LNCAP (cell line): ENCODE measurements around the gene SYNPO.

ENCODE experiments used
- CTCF ChIP-seq: fragments of 450-650 bp; IDR thresholded peaks from 2 replicates; pipeline ENCODE4 v1.5.1; 2017; ENCODE audit warnings: mild to moderate bottlenecking

SYNPO gene

DNA sequence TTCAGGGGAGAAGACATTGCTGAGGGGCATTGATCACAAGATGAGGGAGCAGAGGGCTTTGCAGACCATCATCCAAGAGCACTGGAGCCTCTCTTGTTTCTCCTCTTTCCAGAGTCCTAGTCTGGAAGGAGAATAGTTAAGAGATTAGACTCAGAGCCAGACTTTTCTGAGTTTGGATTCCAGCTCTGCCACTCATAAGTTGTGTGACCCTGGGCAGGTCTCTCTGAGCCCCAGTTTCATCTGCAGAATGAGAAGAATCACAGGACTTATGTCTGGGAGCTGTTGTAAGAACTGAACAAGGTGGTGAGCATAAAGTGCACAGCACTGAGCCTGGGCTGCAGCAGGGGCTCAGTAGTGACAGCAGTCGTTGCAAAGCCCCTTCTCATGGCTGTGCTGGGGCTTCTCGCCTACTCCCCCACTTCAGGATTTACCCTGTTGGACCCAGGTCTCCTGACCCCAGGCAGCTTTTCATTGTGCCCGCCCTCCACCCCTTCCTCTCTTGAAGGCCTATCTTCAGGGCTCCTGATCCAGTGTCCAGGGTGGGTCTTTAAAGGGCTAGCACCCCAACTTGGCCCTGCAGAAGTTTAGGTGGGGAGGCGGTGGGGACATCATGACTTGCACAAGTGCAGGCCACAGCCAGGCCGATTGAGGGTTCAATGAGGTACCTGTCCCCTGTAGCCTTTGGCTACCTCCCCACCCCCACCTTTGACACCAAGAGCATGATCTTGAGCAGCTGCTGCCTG lies 1.5 kb downstream of the SYNPO start:
- TF ChIP-seq CTCF, result no peak

DNA sequence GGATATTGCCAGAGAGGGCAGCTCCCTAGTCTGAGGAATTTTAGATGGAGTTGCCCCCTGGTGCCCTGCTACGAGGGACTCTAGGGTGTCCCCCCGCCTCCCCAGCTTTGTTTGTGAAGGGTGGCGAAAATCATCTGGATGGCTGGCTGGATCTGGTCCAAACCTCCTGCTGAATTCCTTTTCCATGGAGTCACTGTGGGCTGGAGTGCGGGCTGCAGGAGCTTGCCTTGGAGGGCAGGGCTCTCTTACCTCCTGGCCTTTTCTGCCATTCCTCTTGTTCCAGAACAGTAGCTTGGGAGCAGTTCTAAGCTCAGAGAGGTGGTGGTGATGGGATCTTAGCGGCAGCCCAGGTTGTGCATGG lies 2.1 kb downstream of the SYNPO start:
- TF ChIP-seq CTCF, result no peak

DNA sequence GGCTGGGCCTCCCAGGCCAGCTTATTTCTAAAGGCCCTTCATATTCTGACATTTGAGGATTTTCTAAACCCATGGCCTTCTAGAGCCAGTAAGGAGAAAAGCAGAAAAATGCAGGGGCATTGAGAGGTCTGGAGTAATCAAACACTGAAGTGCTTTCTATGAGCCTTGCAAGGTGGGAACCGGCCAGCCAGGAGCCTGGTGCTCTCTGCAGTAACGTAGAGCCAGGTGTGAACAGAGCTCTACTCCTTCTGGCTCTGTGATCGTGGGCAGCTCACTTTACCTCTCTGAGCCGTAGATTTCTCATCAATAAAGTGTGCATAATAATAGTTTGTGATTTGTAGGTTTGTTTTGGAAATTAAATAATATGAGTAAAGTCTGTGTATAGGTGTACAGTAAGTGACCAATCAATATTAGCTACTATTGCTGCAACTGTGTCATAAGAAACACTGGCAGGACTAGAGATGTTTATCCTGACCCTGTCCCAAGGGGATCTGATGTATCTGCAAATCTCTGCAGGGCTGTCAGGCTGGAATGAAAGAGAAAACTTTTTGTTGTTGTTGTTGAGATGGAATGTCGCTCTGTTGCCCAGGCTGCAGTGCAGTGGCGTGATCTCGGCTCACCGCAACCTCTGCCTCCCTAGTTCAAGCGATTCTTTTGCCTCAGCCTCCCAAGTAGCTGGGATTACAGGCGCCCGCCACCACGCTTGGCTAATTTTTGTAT lies 2.7 kb downstream of the SYNPO start:
- no peak for TF ChIP-seq CTCF

GRCh38 chr5:150644058-150644457 lies 3.6 kb downstream of the SYNPO start:
- no peak for TF ChIP-seq CTCF

- TF ChIP-seq CTCF, result no peak
These were observed 4.1 kb downstream of the SYNPO start for GRCh38 chr5:150644514-150644913.

GRCh38 chr5:150645070-150645700 lies 4.7 kb downstream of the SYNPO start:
- TF ChIP-seq CTCF, result no peak

DNA sequence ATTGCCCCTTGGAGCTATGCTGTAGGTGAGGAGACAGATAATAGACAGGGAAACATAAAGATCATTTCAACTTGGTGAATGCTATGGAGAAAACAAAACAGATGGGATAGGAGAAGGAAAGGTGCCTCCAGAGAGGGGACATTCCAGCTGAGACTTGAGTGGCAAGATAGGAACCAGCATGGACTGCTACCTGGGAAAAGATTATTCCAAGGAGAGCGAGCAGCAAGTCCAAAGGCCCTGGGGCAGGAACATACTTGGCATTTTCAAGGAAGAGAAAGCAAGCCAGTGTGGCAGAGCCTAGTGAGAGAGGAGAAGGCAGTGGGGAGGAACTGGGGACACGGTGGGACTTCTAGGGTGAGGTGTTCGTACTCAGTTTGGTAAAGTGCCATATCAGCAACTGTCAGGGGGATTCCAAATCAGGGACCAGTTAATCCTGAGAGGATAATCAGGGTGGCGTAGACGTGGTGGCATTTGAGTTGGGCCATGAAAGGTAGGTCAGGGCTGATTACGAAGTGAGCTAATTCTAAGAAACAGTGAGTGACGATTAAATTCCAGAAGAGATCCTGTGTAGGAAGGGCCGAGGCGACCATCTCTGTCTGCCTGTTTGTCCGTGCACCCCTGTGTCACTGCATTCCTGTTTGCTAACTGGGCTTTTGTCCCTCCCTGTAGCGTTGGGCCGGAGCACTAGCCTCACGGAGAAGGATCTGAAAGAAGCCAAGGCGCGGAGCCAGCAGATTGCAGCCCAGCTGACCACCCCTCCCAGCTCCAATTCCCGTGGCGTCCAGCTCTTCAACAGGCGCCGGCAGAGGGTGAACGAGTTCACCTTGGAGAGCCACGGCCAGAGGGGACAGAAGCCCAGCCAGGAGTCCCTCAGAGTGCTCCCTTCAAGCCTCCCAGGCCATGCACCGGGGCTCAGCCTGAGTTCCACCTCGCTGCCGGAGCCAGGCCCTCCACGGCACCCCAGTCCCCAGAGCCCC lies 7.1 kb downstream of the SYNPO start:
- no peak for TF ChIP-seq CTCF
